Right lobe of liver (tissue), 4 donors: ENCODE results near the gene KLHL30.

Experiments used
- POLR2A ChIP-seq: fragments of 450-650 bp; IDR thresholded peaks from one replicate; pipeline ENCODE4 v1.6.1; 2017; ENCODE audit warnings: antibody characterized with exemption, mild to moderate bottlenecking
- TF ChIP-seq, protein P1 (sequence below), 4 donors: fragments of 200-600 bp in 3 of 4; fragments of 450-650 bp in 1 of 4; IDR thresholded peaks; one replicate each; pipeline versions ENCODE4 v1.5.1 to v1.8.0; 2016 to 2022; ENCODE audit warnings: antibody characterized with exemption in 4 of 4, mild to moderate bottlenecking in 2 of 4
- donor health status: DM: no; HTN: no; CAD: no.
- donor health status: DM: no; HTN: no; CAD: no.
- donor health status: DM: no; HTN: yes; CAD: no.

DNA sequence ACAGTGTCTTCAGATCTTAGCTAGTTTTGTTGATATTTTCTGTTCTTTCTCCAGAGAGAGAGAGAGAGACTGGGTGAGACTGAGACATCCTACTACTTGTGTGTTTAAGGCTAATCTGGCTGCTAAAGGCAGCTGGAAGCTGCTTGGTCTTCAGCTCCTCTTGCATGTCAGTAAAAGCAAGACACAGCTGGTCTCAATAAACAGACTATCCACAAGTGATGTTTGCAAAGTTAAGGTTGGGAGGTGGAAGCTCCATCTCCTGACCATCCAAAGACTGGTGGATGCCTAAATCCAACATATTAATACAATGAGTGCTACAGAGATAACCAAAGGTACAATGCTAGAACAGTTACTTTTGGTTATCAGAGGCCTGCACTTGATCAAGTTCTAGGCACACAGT is 38.1 kb downstream of the KLHL30 start:
- TF ChIP-seq POLR2A: no peak
- TF ChIP-seq, protein P1, sequence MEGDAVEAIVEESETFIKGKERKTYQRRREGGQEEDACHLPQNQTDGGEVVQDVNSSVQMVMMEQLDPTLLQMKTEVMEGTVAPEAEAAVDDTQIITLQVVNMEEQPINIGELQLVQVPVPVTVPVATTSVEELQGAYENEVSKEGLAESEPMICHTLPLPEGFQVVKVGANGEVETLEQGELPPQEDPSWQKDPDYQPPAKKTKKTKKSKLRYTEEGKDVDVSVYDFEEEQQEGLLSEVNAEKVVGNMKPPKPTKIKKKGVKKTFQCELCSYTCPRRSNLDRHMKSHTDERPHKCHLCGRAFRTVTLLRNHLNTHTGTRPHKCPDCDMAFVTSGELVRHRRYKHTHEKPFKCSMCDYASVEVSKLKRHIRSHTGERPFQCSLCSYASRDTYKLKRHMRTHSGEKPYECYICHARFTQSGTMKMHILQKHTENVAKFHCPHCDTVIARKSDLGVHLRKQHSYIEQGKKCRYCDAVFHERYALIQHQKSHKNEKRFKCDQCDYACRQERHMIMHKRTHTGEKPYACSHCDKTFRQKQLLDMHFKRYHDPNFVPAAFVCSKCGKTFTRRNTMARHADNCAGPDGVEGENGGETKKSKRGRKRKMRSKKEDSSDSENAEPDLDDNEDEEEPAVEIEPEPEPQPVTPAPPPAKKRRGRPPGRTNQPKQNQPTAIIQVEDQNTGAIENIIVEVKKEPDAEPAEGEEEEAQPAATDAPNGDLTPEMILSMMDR (IDR thresholded peaks at IDR 0.05): no peak
